ENCODE data around the gene CFAP126.
"Not testable (repeated sequence)": the region's sequence is repeated elsewhere in the genome, so short reads cannot be mapped to it uniquely, and the experiment has no call there.

GRCh38 chr1:161413050-161413449 is 45.4 kb upstream of the CFAP126 start:
- not testable (repeated sequence) for TF ChIP-seq CTCF (IDR thresholded peaks at IDR 0.05; ENCODE audit: insufficient read depth, low read length); REST (IDR thresholded peaks at IDR 0.05; ENCODE audit: insufficient replicate concordance, low read depth)
